C4-2B (cell line): ENCODE measurements around the gene KCTD2.

Experiments used
- H3K27ac ChIP-seq: fragments of 450-650 bp; 2 replicates; pipeline ENCODE4 v1.5.1; 2017
- CTCF ChIP-seq: fragments of 450-650 bp; conservative IDR thresholded peaks from 2 replicates; pipeline ENCODE4 v1.5.1; 2017; ENCODE audit warnings: mild to moderate bottlenecking
- ZFX ChIP-seq: fragments of 450-650 bp; IDR thresholded peaks from 2 replicates; pipeline ENCODE4 v1.6.1; 2017

Gene KCTD2

GRCh38 chr17:75060434-75061054, 13.5 kb downstream of the KCTD2 start:
- no peak overlapping the region for H3K27ac ChIP-seq
- TF ChIP-seq CTCF (no peak), ZFX (no peak)

GRCh38 chr17:75061055-75061438, 14.0 kb downstream of the KCTD2 start:
- no peak overlapping the region for H3K27ac ChIP-seq
- TF ChIP-seq ZFX: no peak
- TF ChIP-seq CTCF: no peak

- no peak overlapping the region for H3K27ac ChIP-seq
- no peak for TF ChIP-seq CTCF
- no peak for TF ChIP-seq ZFX
Measured at GRCh38 chr17:75061618-75062017, 14.6 kb downstream of the KCTD2 start.

GRCh38 chr17:75063201-75063600, 16.2 kb downstream of the KCTD2 start:
- no peak for TF ChIP-seq CTCF
- H3K27ac ChIP-seq: no peak overlapping the region

GRCh38 chr17:75063626-75064025, 16.6 kb downstream of the KCTD2 start:
- TF ChIP-seq CTCF: no peak
- no peak for TF ChIP-seq ZFX
- H3K27ac ChIP-seq: no peak overlapping the region

GRCh38 chr17:75064040-75064439, 17.0 kb downstream of the KCTD2 start:
- TF ChIP-seq ZFX (no peak), CTCF (no peak)
- H3K27ac ChIP-seq: no peak overlapping the region

GRCh38 chr17:75064460-75064859, 17.4 kb downstream of the KCTD2 start:
- TF ChIP-seq CTCF: no peak
- TF ChIP-seq ZFX: no peak

More at GRCh38 chr17:75064460-75064859, 17.4 kb downstream of the KCTD2 start:
- no peak overlapping the region for H3K27ac ChIP-seq
